Activated effector memory CD4-positive, alpha-beta T cell treated with anti-CD3 and anti-CD28 coated beads, Interleukin-2, amount 50 U/mL, for 16 hours (primary cell): Measurements from ENCODE around the gene ZNF48.

Source experiments
- DNase-seq: peaks from one replicate; pipeline ENCODE4 v3.0.0-alpha.2; 2020

The ZNF48 gene

GRCh38 chr16:30358990-30359870 is 36.0 kb upstream of the ZNF48 start:
- no peak for DNase-seq

GRCh38 chr16:30359871-30360170 is 35.4 kb upstream of the ZNF48 start:
- DNase-seq = no peak

GRCh38 chr16:30361180-30361579 is 34.0 kb upstream of the ZNF48 start:
- DNase-seq = no peak

- no peak for DNase-seq
Measured at GRCh38 chr16:30365200-30365599, 30.0 kb upstream of the ZNF48 start.

- no peak for DNase-seq
Measured at GRCh38 chr16:30366511-30366910, 28.7 kb upstream of the ZNF48 start.

- DNase-seq = no peak
Measured at GRCh38 chr16:30367349-30368009, 27.7 kb upstream of the ZNF48 start.

GRCh38 chr16:30368122-30368791 is 27.0 kb upstream of the ZNF48 start:
- no peak for DNase-seq

GRCh38 chr16:30368792-30369090 is 26.5 kb upstream of the ZNF48 start:
- no peak for DNase-seq

- DNase-seq = peak; percentile 77
Measured at GRCh38 chr16:30369091-30369937, 25.9 kb upstream of the ZNF48 start.

GRCh38 chr16:30369938-30370455 is 25.2 kb upstream of the ZNF48 start:
- no peak for DNase-seq

GRCh38 chr16:30370456-30371247 is 24.6 kb upstream of the ZNF48 start, which contains the start of gene TBC1D10B:
Gene TBC1D10B (minus strand): TSS chr16:30370494. CDS start chr16:30370183, 311 bp downstream.
- DNase-seq = peak; percentile 99

GRCh38 chr16:30371248-30371816 is 23.9 kb upstream of the ZNF48 start:
- no peak for DNase-seq

GRCh38 chr16:30372038-30372712 is 23.0 kb upstream of the ZNF48 start:
- DNase-seq = no peak

GRCh38 chr16:30372725-30373124 is 22.5 kb upstream of the ZNF48 start:
- DNase-seq = no peak

GRCh38 chr16:30374538-30374937 is 20.7 kb upstream of the ZNF48 start, which contains the start of gene MYL11:
Gene MYL11 (plus strand): TSS chr16:30374802. CDS start chr16:30374858, 56 bp downstream.
- DNase-seq = no peak

GRCh38 chr16:30375864-30376263 is 19.4 kb upstream of the ZNF48 start:
- no peak for DNase-seq

GRCh38 chr16:30376461-30376902 is 18.7 kb upstream of the ZNF48 start:
- no peak for DNase-seq

GRCh38 chr16:30377050-30377811 is 18.0 kb upstream of the ZNF48 start:
- no peak for DNase-seq

GRCh38 chr16:30377812-30378235 is 17.4 kb upstream of the ZNF48 start:
- DNase-seq = peak; percentile 95
